ENCODE measurements around the gene ZNF423. TPM values are rescaled to one million over a fixed set of nuclear protein-coding genes. Genes with fewer than 3 reads are reported as not detected.

ZNF423 gene
- total and polyA plus RNA-seq, 2 experiments from 2014 or later, result 12.3 to 22.2 TPM

GRCh38 chr16:49867234-49867633, 11.3 kb upstream of the ZNF423 start:
- Histone ChIP-seq H3K9me3 (ENCODE audit: low read depth) (no peaks in the 10 kb centered on the region), H3K4me3 (no peak overlapping the region), H3K36me3 (no peaks in the 10 kb centered on the region), H3K27ac (no peak overlapping the region), H3K4me1 (ENCODE audit: low read depth) (peaks cover 7% of the 10 kb centered on the region), H3K27me3 (no peaks in the 10 kb centered on the region)
- no peak for DNase-seq (ENCODE audit: low read depth in 1 of 2, low spot score in 1 of 2)
- TF ChIP-seq CTCF (IDR thresholded peaks at IDR 0.05; ENCODE audit: low read depth, low read length), result no peak

GRCh38 chr16:49866595-49867071, 10.7 kb upstream of the ZNF423 start:
- H3K4me1 ChIP-seq (ENCODE audit: low read depth), result peaks cover 7% of the 10 kb centered on the region
- H3K27ac ChIP-seq, result no peak overlapping the region
- no peak for DNase-seq (ENCODE audit: low read depth in 1 of 2, low spot score in 1 of 2)
- TF ChIP-seq CTCF (IDR thresholded peaks at IDR 0.05; ENCODE audit: low read depth, low read length), result no peak
- no peak overlapping the region for H3K4me3 ChIP-seq
- H3K9me3 ChIP-seq (ENCODE audit: low read depth), result no peaks in the 10 kb centered on the region
- H3K27me3 ChIP-seq, result no peaks in the 10 kb centered on the region
- H3K36me3 ChIP-seq, result no peaks in the 10 kb centered on the region

GRCh38 chr16:49862694-49863093, 6.8 kb upstream of the ZNF423 start:
- Histone ChIP-seq H3K36me3 (no peaks in the 10 kb centered on the region), H3K27me3 (no peaks in the 10 kb centered on the region), H3K27ac (no peak overlapping the region), H3K4me3 (no peak overlapping the region), H3K4me1 (ENCODE audit: low read depth) (peaks cover 5% of the 10 kb centered on the region), H3K9me3 (ENCODE audit: low read depth) (no peaks in the 10 kb centered on the region)
- no peak for DNase-seq (ENCODE audit: low read depth in 1 of 2, low spot score in 1 of 2)
- no peak for TF ChIP-seq CTCF (IDR thresholded peaks at IDR 0.05; ENCODE audit: low read depth, low read length)

- TF ChIP-seq CTCF (IDR thresholded peaks at IDR 0.05; ENCODE audit: low read depth, low read length), result no peak
- Histone ChIP-seq H3K4me1 (ENCODE audit: low read depth) (no peaks in the 10 kb centered on the region), H3K9me3 (ENCODE audit: low read depth) (no peaks in the 10 kb centered on the region), H3K36me3 (no peaks in the 10 kb centered on the region), H3K27me3 (no peaks in the 10 kb centered on the region), H3K4me3 (no peak overlapping the region), H3K27ac (no peak overlapping the region)
- no peak for DNase-seq (ENCODE audit: low read depth in 1 of 2, low spot score in 1 of 2)
These were observed 5.4 kb upstream of the ZNF423 start for GRCh38 chr16:49861299-49861698.

- DNase-seq (ENCODE audit: low read depth in 1 of 2, low spot score in 1 of 2), result no peak
- Histone ChIP-seq H3K36me3 (no peaks in the 10 kb centered on the region), H3K4me1 (ENCODE audit: low read depth) (no peaks in the 10 kb centered on the region), H3K27me3 (no peaks in the 10 kb centered on the region), H3K4me3 (no peak overlapping the region), H3K27ac (no peak overlapping the region), H3K9me3 (ENCODE audit: low read depth) (no peaks in the 10 kb centered on the region)
- TF ChIP-seq CTCF (IDR thresholded peaks at IDR 0.05; ENCODE audit: low read depth, low read length), result no peak
These were observed 4.7 kb upstream of the ZNF423 start for GRCh38 chr16:49860593-49860992.
